ENCODE data around the gene FOXO1.

DNA sequence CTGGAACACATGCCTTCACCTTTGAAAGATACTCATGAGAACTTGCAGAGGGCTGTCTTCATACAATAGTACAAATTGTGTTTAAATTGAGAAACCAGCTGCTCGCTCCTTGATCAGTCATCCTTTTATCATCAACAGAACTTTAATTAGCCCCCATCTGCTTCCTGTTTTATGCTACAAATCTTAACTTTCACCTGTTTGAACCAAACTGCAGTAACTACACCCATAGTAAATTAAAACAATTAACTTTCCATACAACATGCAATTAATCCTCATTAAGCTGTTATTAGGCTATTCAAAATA is 85.2 kb downstream of the FOXO1 start:
- TF ChIP-seq EZH2 (conservative IDR thresholded peaks at IDR 0.05; ENCODE audit: low read depth, low read length) (no peak), FOXM1 (CRISPR knock-in tag; IDR thresholded peaks at IDR 0.05) (no peak), POLR2AphosphoS5 (IDR thresholded peaks at IDR 0.05; ENCODE audit: low read depth, low read length) (no peak)
- TF ChIP-seq, protein P1, sequence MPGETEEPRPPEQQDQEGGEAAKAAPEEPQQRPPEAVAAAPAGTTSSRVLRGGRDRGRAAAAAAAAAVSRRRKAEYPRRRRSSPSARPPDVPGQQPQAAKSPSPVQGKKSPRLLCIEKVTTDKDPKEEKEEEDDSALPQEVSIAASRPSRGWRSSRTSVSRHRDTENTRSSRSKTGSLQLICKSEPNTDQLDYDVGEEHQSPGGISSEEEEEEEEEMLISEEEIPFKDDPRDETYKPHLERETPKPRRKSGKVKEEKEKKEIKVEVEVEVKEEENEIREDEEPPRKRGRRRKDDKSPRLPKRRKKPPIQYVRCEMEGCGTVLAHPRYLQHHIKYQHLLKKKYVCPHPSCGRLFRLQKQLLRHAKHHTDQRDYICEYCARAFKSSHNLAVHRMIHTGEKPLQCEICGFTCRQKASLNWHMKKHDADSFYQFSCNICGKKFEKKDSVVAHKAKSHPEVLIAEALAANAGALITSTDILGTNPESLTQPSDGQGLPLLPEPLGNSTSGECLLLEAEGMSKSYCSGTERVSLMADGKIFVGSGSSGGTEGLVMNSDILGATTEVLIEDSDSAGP (CRISPR knock-in tag; IDR thresholded peaks at IDR 0.05; ENCODE audit: borderline replicate concordance) = no peak
